ENCODE data around the gene SCN1B.
"Not testable (repeated sequence)": the region's sequence is repeated elsewhere in the genome, so short reads cannot be mapped to it uniquely, and the experiment has no call there.

DNA sequence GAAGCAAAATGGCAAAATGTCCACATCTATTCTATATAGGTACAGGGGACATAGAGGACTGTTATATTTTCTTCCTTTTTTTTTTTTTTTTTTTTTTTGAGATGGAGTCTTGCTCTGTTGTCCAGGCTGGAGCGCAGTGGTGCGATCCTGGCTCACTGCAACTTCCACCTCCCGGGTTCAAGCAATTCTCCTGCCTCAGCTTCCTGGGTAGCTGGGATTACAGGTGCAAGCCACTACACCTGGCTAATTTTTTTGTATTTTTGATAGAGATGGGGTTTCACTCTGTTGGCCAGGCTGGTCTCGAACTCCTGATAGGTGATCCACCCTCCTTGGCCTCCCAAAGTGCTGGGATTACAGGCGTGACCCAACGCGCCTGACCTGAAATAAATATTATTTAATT lies 32.0 kb upstream of the SCN1B start:
- TF ChIP-seq TAF1 (IDR thresholded peaks at IDR 0.05; ENCODE audit: borderline replicate concordance, low read depth, low read length); POLR2AphosphoS5 (IDR thresholded peaks at IDR 0.05; ENCODE audit: low read depth, low read length); POLR2A (IDR thresholded peaks at IDR 0.05; ENCODE audit: low read depth, low read length): not testable (repeated sequence)

All from GM12892 (cell line).